Smooth muscle cell of the brain vasculature (primary cell): ENCODE results near the gene RAB11FIP4.

Experiments
- DNase-seq: peaks from one replicate; pipeline ENCODE4 v3.0.0-alpha.2; 2012; ENCODE audit warnings: low read depth, low spot score

RAB11FIP4 gene

DNA sequence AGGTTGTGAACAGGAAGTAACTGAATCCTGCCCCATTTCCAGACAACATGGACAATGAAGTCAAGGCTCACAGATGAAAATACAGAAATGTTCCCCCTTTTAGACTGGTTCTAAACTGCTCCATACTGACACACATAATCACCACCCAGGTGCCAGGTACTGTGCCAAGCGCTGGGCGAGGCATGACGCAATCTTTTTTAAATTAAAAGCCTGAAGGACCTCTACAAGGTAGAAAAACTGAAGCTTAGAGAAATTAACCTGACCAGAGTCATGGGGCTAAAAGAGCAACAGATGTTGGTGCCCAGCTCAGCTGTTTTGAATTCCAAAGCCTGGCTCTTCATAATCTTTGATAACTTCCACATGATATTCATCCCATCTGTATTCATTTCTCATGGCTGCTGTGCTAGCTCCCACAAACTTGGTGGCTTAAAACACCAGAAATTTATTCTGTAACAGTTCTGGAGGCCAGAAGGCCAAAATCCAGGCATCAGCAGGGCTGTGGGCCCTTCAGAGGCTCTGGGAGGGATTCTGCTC is 4.9 kb upstream of the RAB11FIP4 start:
- DNase-seq, result no peak

DNA sequence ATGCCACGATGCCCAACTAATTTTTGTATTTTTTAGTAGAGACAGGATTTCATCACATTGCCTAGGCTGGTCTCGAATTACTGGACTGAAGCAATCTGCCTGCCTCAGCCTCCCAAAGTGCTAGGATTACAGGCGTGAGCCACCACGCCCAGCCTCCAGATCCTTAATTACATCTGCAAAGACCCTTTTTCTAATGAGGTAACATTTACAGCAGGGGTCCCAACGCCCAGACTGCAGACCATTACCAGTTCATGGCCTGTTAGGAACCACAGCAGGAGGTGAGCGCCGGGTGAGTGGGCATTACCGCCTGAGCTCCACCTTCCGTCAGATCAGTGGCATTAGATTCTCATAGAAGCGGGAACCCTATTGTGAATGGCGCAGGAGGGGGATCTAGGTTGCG is 4.0 kb upstream of the RAB11FIP4 start:
- no peak for DNase-seq

DNA sequence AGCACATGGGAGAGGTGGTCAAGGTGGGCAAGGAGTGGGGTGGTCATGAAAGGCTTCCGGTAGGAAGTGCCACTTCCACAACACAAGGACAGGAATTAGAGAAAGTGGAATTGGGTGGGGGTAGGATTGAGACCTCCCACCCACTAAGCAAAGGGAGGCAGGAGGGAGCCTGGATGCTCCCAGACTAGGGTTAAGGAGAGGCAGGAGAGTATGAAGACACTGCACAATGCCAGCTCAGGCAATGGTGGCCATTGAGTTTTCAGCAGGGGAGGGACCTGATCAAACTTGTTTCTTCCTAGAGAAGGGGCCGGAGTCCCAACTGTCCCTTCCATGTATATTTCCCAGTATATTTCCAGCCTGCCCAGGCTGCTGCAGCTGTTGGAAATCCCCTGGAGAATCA is 3.1 kb upstream of the RAB11FIP4 start:
- no peak for DNase-seq

DNA sequence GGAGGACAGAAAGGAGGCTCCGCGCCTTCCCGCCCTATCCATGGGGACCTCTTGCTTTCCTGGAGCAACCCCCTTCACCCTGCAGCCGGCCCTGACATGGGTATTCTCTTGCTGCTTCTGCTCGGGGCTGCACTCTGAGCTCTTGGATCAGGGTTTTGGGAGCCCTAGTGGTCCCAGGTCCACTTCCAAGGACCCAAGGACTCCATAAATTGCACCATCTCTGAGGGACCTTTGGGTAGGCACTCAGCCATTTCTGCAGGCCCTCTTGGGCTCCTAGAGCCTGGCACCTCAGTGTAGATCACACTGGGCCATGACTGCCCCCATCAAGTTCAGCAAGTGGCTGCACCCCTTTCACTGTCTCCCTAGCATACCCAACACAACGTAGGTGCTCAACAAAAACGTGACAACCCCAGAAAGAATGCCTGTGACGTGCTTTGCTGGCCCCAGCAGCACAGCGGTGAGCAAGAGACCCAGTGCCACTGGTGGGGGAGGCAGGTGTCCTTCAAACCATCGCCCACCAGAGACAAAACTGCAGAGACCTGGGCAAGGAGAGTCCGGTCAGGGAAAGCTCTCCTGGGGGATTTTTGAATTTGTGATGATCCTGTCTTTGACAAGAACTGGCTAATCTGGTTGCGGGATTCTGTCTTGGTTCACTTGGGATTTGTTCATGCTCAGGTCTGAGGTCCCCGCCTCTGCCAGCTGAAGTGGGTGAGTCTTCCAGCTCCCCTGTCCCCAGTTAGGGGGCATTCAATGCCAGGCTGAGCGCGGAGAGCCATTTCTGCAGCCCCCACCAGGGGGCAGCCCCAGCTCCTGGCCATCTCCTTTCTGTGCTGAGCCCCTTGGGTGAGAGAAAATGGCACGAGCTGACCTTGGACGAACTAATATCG is 2.5 kb upstream of the RAB11FIP4 start:
- DNase-seq, result no peak

DNA sequence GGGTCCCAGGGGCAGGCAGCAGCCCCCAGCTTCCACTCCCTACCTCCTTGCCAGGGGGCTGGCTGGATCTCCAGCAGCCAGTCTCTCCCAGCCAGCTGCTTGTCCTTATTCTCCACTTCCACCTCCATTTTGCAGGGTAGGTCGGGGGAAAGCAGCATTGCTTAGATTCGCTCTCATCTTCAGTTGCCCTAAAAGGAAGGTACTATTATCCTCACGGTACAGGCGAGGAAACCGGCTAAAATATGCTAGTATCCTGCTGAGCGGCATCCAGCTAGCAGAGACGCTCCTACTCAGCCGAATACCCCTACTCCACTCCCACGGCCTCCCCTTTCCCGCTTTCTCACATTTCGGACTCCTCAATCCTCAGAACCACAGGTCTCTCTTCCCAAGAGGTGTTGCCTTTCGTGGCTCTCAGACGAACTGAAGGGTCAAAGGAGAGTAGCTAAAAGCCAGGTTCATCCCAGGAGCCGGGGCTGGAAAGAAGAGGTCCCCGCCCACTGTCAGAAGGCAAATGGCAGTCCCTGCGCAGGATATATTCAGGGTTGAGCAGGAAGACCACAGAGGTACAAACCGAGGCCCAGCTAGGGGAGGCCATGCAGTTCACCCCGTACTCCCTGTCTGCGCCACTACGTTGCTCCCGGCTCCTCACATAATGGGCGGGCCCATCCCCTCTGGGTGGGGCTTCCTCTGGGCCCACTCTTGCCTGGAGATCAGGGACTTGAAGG is 1.7 kb upstream of the RAB11FIP4 start:
- no peak for DNase-seq

DNA sequence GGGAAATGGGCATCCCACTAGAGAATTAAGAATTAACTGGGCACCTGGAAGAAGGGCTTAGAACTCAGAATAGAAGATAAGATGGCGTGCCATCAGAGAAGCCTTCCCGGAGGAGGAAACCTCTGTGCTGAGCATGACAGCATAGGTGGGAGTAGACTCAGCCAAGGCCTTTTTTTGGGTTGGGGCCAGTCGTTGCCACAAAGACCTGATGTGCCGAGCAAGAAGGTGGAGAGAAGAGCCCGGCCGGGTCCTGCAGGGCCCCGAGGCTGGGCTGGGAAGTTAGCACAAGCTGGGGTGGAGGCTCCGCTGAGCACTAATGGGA is 1.1 kb upstream of the RAB11FIP4 start:
- DNase-seq, result no peak

DNA sequence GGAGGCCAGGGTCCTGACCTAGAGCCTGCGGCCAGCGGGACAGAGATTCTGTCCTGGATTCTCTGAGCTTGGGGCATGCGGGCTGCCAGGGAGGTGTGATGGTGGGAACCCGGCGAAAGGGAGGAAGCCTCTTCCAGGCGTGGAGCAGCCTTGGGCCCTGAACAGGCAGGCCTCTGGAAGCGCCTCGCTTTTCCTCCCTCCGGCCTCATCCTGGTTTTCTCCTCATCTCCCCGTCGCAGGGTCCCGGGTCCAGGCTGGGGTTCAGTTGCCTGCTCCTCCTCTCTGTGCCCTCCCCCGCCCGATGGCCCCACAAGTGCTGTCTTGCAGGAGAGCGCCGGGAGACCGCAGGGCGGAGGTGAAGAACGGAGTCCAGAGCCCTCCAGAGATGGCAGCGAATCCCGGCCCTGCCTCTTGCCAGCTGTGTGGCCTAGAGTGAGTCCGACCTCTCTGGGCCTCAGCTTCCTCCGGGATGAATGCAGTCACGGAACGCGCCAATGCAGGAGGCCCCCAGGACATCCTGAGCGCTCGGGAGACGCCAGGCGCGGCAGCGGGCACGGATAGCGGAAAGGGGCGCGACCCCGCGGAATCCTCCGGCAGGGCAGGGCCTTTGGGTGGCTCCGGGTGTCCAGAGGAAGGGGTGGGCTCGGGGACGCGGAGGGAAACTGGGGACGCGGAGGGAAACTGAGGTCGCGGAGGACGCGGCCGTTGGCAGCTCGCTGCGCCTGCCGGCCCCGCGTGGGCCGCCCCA is 553 bp upstream of the RAB11FIP4 start:
- DNase-seq, result no peak

DNA sequence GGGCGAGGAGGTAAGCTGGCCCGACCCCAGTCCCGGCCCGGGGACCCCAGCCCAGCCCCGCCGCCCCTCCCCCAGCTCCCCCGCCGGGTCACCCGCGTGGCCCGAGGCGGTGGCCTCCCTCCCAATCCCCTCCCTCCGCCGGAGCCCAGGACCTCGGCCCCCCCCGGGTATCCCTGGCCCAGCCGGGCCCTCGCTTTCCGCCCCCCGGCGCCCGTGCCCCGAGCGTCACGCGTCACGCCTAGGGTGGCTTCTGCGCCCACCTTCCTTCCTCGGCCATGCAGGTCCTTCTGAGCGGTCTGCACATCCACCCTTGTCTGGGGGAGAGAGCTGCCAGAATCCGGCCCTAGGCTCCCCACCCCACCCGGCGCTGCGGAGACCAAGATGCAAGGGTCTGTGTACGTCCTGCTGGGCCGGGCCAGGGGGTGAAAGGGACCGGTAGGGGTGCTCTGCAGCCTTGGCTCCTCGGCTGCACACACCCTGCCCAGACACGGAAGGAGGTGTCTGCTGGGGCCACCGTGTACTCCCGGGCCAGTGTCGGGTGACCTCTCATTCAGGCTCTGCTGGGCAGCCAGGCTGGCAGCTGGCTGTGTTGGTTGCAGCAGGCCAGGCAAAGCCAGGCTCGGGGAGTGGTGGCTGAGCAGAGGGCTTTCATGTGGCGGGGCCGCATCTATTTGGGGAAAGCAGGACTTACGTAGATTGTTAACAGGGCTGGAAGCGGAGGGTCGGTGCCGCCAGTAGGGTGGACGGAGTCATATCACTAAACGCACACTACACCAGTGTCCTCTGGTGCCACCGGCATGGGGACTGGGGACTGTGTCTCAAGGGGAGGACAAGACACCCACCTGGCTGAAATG is 754 bp downstream of the RAB11FIP4 start:
- DNase-seq, result no peak

DNA sequence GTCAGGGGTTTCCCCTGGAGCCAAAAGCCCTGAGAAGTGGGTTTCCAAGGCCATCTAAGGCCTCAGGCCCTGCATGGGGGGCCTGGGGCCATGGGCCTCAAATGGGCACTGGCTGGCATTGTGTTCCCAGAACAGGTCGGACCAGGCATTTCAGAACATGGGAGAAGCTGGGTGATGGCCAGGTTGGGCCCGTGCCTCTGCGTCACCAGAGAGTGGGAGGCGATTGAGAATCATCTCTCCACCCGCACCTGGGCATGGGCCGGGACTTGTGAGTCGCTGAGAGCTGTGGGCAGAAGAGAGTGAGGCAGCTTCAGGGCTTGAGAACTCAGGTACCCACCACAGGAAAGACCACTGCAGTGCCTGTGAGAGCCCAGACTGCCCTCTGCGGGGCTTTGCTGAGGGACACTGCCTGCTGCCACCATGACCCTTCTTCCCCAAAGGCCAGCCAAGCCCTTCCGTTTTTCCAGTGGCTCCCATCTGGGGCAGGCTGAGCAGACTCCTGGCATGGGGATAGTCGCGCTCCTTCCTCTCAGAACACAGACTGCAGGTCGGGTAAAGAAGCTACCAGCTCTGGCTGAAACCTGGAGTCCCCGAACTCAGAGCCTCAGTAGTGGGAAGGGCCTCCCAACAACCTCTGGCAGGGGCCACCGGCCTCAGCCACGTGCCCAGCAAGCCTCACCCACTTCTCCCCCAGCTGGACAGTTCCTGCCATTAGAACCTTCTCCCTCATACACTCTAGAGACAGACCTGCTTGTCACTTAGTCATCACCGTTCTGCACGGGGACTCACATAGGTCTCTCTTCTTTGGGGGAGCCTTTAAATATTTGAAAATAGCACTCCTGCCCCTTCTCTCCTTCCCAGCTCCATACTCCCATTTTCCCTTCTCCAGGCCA is 1.6 kb downstream of the RAB11FIP4 start:
- no peak for DNase-seq

DNA sequence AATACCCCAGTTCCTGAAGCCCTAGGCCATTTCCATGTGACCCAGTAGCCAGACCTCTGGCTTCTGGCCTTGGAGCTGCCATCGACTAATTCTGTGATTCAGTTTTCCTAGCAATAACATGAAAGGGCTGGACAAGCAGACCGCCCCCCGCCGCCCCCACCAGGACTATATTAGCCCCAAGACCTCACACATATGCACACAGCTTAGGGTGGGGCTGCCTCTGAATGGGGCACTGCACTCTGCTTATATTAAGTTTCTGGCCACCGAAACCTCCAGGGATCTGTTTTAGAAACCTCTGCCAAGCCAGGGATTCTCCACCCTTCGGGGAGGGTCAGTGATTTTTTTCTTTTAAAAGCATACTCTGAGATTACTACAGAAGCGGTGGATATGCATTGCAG is 2.3 kb downstream of the RAB11FIP4 start:
- no peak for DNase-seq

DNA sequence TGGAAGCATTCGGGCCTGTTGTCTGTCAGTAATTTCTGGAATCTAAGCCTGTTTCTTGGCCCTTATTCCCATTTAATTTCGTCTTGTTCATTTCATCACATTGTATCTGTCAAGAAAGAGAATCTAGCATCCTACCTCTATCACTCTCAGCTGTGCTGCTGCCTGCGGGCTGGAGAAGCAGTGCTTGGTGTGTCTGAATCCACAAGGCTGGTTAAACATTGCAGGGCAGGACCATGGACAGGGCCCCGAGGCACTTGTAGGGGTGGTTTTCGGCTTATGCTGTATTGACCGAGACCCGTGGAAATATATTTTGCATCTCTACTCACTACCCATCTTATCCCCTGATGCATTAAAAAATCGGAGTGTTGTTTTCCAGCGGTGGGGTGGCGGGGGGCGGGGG is 3.1 kb downstream of the RAB11FIP4 start:
- DNase-seq, result peak; percentile 58

DNA sequence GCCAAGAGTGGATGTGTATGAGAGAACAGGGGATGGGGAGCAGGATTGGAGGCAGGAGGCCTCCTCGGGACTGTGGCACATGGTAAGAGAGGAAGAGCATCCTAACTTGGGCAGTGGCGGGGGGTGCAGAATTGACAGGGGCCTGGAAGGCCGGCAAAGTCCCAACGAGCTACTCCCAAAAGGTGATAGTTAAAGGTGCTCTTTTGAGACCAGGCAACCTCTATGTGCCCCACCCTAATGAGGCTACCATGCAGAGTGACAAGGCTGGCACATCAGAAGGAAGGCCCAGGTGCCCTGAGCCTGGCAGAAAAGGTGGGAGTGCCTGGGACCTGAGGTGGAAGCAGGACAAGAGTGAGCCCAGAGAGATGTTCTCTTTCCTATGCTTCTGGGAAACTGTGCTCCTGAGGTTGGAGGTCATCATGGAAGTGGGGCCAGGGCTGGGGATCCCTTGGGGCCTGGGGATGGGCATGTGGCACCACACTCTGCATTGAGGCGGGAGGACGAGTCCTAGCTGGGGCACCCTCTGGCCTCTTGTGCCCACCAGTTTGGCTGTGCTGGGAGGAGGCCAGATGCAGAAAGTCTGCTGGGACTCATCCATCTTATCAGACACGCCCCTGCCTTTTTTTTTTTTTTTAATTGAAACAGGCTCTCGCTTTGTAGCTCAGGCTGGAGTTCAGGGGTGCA is 5.9 kb downstream of the RAB11FIP4 start:
- no peak for DNase-seq

DNA sequence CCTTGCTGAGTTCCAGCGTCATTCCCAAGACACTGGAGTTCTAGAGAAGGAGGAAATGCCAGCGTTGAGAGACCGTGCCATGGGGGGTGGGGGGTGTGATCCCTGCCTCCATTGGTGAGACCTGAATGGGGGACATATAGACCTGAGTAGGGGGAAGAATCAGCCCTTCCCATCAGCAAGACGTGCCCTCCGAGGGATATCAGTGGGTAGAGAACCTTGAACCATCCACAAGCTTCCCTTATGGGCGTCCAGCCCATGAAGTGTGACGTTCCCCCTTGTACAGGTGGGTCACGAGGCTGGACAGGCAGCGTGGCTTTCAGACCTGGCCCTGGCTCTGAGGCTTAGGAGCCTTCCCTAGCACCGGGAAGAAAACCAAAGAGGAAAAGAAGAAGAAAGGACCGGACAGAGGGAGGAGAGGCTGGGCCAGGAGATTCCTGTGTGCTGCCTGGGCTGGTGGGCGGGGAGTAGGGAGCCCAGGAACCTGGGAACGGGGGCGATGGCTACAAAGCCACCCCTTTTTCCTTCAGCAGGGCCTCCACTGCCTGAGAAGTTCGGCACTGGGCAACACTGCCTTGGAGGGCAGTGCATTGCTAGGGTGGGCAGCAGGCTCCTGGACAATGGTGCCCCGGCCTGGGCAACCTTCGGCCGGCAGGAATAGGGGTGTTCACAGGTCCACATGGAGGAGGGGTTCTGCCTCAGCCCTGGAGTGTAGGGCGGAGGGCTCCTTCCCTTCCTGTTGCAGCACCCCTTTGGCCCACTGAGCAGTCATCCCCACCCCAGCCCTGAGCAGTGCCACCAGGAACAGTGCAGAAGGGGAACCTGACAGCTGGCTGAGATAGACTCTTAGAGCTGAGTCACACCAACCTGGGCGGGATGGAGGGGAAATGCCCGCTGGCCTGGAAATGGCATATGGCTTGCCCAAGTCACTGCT is 7.2 kb downstream of the RAB11FIP4 start:
- DNase-seq, result no peak

DNA sequence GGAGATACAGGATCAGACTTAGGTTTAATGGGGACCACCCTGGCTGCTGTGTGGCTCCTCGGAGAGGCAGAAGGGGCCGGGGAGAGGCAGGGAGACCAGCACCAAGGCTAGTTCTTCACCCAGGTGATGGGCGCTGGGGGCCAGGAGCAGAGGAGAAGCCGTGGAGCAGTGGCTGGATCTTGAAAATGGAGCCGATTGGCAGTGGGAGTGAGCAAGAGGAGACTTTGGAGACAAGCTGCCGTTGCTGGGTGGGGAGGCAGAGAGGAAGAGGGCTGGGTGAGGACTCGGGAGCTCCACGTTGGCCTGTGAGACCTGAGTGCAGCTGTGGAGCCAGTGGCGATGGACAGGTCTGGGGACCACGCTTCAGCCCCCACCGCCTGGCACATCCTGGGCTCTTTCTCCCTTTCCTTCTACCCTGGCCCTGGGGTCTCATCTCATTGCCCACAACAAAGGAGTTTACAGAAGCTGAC is 9.0 kb downstream of the RAB11FIP4 start:
- DNase-seq, result no peak

DNA sequence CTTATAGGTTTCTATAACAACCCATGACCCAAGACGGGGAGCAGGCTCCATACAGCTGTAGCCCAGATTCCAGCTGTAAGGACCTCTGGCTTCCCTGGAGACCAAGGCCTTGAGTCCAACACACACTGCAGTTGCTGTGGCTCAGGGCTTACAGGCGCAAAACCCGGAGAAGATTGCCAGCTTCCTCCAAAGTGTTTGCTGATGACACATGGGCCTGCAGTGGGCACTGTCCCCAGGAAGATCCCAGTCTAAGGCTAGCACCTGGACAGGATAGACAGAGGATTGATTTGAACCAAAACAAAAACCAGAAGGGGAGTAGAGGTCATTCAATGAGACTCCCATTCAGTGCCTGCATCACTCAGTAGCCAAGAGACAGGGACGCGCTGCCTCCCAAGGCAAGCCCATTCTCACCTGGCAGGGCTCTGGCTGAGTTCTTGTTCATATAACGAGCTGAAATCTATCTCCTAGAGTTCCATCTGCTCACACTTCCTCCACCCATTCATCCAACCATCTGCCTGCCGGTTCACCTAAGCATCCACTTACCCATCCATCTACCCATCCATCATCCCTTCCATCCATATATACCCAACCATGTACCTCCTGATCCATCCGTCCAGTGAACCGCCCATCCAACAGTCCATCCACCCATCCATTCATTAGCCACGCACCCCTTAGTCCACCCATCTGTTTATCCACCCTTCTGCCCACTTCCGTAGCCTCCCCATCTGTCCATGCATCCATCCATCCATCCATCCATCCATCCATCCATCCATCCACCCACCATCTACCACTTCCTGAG is 10.2 kb downstream of the RAB11FIP4 start:
- no peak for DNase-seq

DNA sequence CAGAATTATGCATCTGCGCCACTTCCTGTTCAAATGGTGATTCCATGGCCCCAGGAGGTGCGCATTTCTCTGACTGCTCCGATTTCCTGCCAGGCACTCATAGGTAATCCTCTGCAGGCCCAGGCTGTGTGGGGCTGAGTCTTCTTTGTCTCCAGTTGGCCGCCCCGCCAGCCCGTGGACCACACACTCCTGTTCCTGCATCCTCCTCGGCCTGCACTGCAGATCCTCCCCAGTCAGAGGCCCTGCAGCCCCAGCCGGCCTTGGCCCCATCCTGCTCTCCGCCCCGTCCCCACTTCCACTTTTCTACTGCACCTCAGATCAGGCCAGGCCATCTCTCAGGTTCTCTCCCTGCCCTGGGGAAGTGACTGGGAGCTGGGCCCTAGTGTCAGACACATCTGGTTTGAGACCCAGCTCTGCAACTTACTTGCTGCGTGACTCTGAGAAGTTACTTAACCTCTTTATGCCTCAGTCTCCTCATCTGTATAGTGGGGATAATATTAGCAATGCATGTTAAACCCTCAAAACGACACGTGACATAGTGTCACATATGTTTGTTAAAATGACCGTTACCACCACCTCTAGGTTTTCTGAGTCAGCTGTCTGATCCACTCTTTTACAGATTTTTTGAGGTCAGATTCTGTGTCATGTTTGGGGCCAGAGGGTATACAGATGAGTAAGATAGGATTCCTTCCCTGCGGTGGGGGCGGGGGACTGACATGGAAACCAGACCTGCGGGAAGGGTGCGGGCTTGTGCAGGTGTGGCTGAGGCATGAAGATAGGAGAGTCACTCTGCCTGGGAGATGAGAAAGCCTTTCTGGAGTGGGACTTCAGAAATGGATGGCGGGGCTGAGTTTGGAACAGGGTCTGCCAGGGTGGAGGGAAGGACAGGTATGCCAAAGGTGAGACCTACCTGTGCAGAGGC is 12.8 kb downstream of the RAB11FIP4 start:
- no peak for DNase-seq
